ENCODE data around the gene SESN3. TPM values are rescaled to one million over a fixed set of nuclear protein-coding genes. Genes with fewer than 3 reads are reported as not detected.
A peak's percentile ranks its signal among the peaks of the same experiment; 100 is the strongest.

The SESN3 gene
- total RNA-seq = 10 to 100 TPM in 1 of 3 donors, 1 to 10 TPM in 2; 5.5 to 10.2 (median 7.6) TPM
- total RNA-seq (2013) = 43.7 TPM

DNA sequence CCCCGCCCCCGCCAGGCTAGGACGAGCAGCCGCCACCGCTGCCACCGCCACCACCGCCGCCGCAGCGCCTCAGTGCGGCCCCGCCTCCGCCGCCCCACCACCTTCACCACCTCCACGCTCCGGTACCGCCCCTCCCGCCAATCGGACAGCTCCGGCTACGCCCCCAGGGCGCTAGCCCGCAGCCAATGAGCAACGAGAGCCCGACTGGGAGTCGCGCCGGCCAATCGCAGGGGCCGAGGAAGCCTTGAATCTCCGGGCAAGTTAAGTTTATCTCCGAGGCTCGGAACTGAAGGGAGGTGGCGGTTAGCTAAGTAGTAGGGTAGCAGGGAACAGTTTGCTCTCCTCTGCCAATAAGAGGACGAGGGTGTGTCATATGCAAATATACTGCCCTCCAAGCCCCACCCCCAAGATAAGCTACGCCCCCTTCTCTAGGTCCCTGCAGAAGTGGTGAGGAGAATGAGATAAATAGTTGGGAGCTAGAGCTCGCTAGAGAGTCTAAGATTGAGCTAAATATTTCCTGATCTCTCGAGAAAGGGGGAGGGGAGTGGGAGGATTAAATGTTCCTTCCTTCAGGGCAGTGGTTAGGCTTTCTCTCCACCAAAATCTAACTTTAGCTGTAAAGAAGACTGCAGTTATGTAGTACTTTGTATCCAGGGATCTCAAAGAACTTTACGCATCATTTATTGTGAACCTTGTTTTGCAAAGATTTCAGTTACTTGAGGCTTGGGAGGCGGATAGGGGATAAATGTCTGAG lies at the start of gene SESN3:
TSS of gene SESN3 (minus strand) at position 76 of the 754 bp plus-strand sequence. CDS start 342 bp downstream, outside the sequence.
- Histone ChIP-seq H3K4me1 (ENCODE audit: control insufficient read depth, insufficient read depth, low read length) (peaks cover 15% of the 10 kb centered on the region), H3K36me3 (ENCODE audit: control insufficient read depth, insufficient read depth, low read length) (no peaks in the 10 kb centered on the region), H3K4me3 (ENCODE audit: low read length) (peak within 1 kb of the TSS; percentile 72), H3K27me3 (ENCODE audit: control insufficient read depth, insufficient read depth, low read length) (no peaks in the 10 kb centered on the region), H3K27ac (ENCODE audit: low read length) (peak within 1 kb of the TSS; percentile 87), H3K9me3 (ENCODE audit: control insufficient read depth, insufficient read depth, low read length) (no peaks in the 10 kb centered on the region)
- TF ChIP-seq CTCF (IDR thresholded peaks at IDR 0.05) = no peak
- peaks cover 3 to 16% of the 10 kb centered on the region in 2 donors for H3K27me3 Mint-ChIP-seq (ENCODE audit: low read depth in 2 of 2)
- under 1% methylated on average over 36 of the region's 40 CpGs for WGBS (ENCODE audit: insufficient coverage)
- peak within 1 kb of the TSS in 1 of 2 donors; percentile 57 for H3K27ac Mint-ChIP-seq
- peak; percentile 88 to 97 (median 90) for ATAC-seq
- intact Hi-C loops (cut with micrococcal nuclease) = loop anchor here (1.0 to 5.0 kb wide), 7 partner anchors 23 to 739 kb away; partner anchors contain the start of genes ANKRD49, CWC15, ENDOD1 and FAM76B
- peak within 1 kb of the TSS; percentile 92 for H3K4me3 Mint-ChIP-seq
- H3K4me1 Mint-ChIP-seq = peaks cover 13% of the 10 kb centered on the region in 2 donors
- DNase-seq = peak; percentile 98
- no peaks in the 10 kb centered on the region for H3K9me3 Mint-ChIP-seq
- H3K36me3 Mint-ChIP-seq = no peaks in the 10 kb centered on the region

GRCh38 chr11:95279921-95280868 lies 49.2 kb upstream of the SESN3 start:
- H3K27ac Mint-ChIP-seq = no peak overlapping the region
- Histone ChIP-seq H3K27ac (ENCODE audit: low read length) (peak overlapping the region; percentile 39), H3K4me1 (ENCODE audit: control insufficient read depth, insufficient read depth, low read length) (no peaks in the 10 kb centered on the region), H3K4me3 (ENCODE audit: low read length) (no peak overlapping the region), H3K27me3 (ENCODE audit: control insufficient read depth, insufficient read depth, low read length) (no peaks in the 10 kb centered on the region), H3K36me3 (ENCODE audit: control insufficient read depth, insufficient read depth, low read length) (no peaks in the 10 kb centered on the region), H3K9me3 (ENCODE audit: control insufficient read depth, insufficient read depth, low read length) (no peaks in the 10 kb centered on the region)
- DNase-seq (no peak), ATAC-seq (no peak)
- 63% methylated on average over 5 of the region's 6 CpGs for WGBS (ENCODE audit: insufficient coverage)
- H3K4me1 Mint-ChIP-seq = no peaks in the 10 kb centered on the region
- H3K9me3 Mint-ChIP-seq = no peaks in the 10 kb centered on the region
- peaks cover 9 to 10% of the 10 kb centered on the region in 2 donors for H3K27me3 Mint-ChIP-seq (ENCODE audit: low read depth in 2 of 2)
- intact Hi-C loops (cut with micrococcal nuclease) = no loop called here
- TF ChIP-seq CTCF (IDR thresholded peaks at IDR 0.05) = no peak
- no peak overlapping the region for H3K4me3 Mint-ChIP-seq
- H3K36me3 Mint-ChIP-seq = no peaks in the 10 kb centered on the region

GRCh38 chr11:95277868-95278267 lies 46.9 kb upstream of the SESN3 start:
- Histone ChIP-seq H3K4me1 (ENCODE audit: control insufficient read depth, insufficient read depth, low read length) (no peaks in the 10 kb centered on the region), H3K27ac (ENCODE audit: low read length) (no peak overlapping the region), H3K27me3 (ENCODE audit: control insufficient read depth, insufficient read depth, low read length) (no peaks in the 10 kb centered on the region), H3K4me3 (ENCODE audit: low read length) (no peak overlapping the region), H3K9me3 (ENCODE audit: control insufficient read depth, insufficient read depth, low read length) (no peaks in the 10 kb centered on the region), H3K36me3 (ENCODE audit: control insufficient read depth, insufficient read depth, low read length) (no peaks in the 10 kb centered on the region)
- 100% methylated on average over 1 of the region's 2 CpGs for WGBS (ENCODE audit: insufficient coverage)
- no peak for TF ChIP-seq CTCF (IDR thresholded peaks at IDR 0.05)
- H3K4me1 Mint-ChIP-seq = no peaks in the 10 kb centered on the region
- no peak for DNase-seq
- H3K27ac Mint-ChIP-seq = no peak overlapping the region
- ATAC-seq = no peak
- no peaks in the 10 kb centered on the region for H3K9me3 Mint-ChIP-seq
- peaks cover 0 to 10% of the 10 kb centered on the region in 2 donors for H3K27me3 Mint-ChIP-seq (ENCODE audit: low read depth in 2 of 2)
- intact Hi-C loops (cut with micrococcal nuclease) = no loop called here
- no peak overlapping the region for H3K4me3 Mint-ChIP-seq
- no peaks in the 10 kb centered on the region for H3K36me3 Mint-ChIP-seq
